ENCODE data around the gene FUT8.

FUT8 gene

GRCh38 chr14:65552724-65553123 lies 140.2 kb downstream of the FUT8 start:
- DNase-seq (ENCODE audit: low read depth in 2 of 3, low spot score in 2 of 3): no peak

GRCh38 chr14:65554837-65555236 lies 142.3 kb downstream of the FUT8 start:
- no peak for DNase-seq (ENCODE audit: low read depth in 2 of 3, low spot score in 2 of 3)

- DNase-seq (ENCODE audit: low read depth in 2 of 3, low spot score in 2 of 3): no peak
Measured at GRCh38 chr14:65555358-65555757, 142.8 kb downstream of the FUT8 start.

GRCh38 chr14:65558363-65558762 lies 145.8 kb downstream of the FUT8 start:
- no peak for DNase-seq (ENCODE audit: low read depth in 2 of 3, low spot score in 2 of 3)

GRCh38 chr14:65560340-65561027 lies 148.0 kb downstream of the FUT8 start:
- DNase-seq (ENCODE audit: low read depth in 2 of 3, low spot score in 2 of 3): no peak

GRCh38 chr14:65564370-65564769 lies 151.8 kb downstream of the FUT8 start:
- no peak for DNase-seq (ENCODE audit: low read depth in 2 of 3, low spot score in 2 of 3)

GRCh38 chr14:65565948-65566347 lies 153.4 kb downstream of the FUT8 start:
- DNase-seq (ENCODE audit: low read depth in 2 of 3, low spot score in 2 of 3): no peak

- DNase-seq (ENCODE audit: low read depth in 2 of 3, low spot score in 2 of 3): no peak
Measured at GRCh38 chr14:65566820-65567522, 154.4 kb downstream of the FUT8 start.

GRCh38 chr14:65574611-65575010 lies 162.1 kb downstream of the FUT8 start:
- no peak for DNase-seq (ENCODE audit: low read depth in 2 of 3, low spot score in 2 of 3)

GRCh38 chr14:65575389-65575788 lies 162.9 kb downstream of the FUT8 start:
- DNase-seq (ENCODE audit: low read depth in 2 of 3, low spot score in 2 of 3): no peak

- DNase-seq (ENCODE audit: low read depth in 2 of 3, low spot score in 2 of 3): no peak
Measured at GRCh38 chr14:65580973-65581372, 168.4 kb downstream of the FUT8 start.

GRCh38 chr14:65581378-65581777 lies 168.8 kb downstream of the FUT8 start:
- DNase-seq (ENCODE audit: low read depth in 2 of 3, low spot score in 2 of 3): no peak

- no peak for DNase-seq (ENCODE audit: low read depth in 2 of 3, low spot score in 2 of 3)
Measured at GRCh38 chr14:65581799-65582198, 169.3 kb downstream of the FUT8 start.

- no peak for DNase-seq (ENCODE audit: low read depth in 2 of 3, low spot score in 2 of 3)
Measured at GRCh38 chr14:65585216-65585615, 172.7 kb downstream of the FUT8 start.

GRCh38 chr14:65588426-65589140 lies 176.1 kb downstream of the FUT8 start:
- DNase-seq (ENCODE audit: low read depth in 2 of 3, low spot score in 2 of 3): no peak

- DNase-seq (ENCODE audit: low read depth in 2 of 3, low spot score in 2 of 3): no peak
Measured at GRCh38 chr14:65594153-65594881, 181.8 kb downstream of the FUT8 start.

GRCh38 chr14:65594882-65595237 lies 182.3 kb downstream of the FUT8 start:
- no peak for DNase-seq (ENCODE audit: low read depth in 2 of 3, low spot score in 2 of 3)

GRCh38 chr14:65599375-65599774 lies 186.8 kb downstream of the FUT8 start:
- no peak for DNase-seq (ENCODE audit: low read depth in 2 of 3, low spot score in 2 of 3)

GRCh38 chr14:65600742-65601141 lies 188.2 kb downstream of the FUT8 start:
- no peak for DNase-seq (ENCODE audit: low read depth in 2 of 3, low spot score in 2 of 3)

GRCh38 chr14:65604535-65604934 lies 192.0 kb downstream of the FUT8 start:
- DNase-seq (ENCODE audit: low read depth in 2 of 3, low spot score in 2 of 3): no peak

GRCh38 chr14:65604936-65605335 lies 192.4 kb downstream of the FUT8 start:
- no peak for DNase-seq (ENCODE audit: low read depth in 2 of 3, low spot score in 2 of 3)

- no peak for DNase-seq (ENCODE audit: low read depth in 2 of 3, low spot score in 2 of 3)
Measured at GRCh38 chr14:65606460-65606859, 193.9 kb downstream of the FUT8 start.

All from activated CD8-positive, alpha-beta memory T cell treated with anti-CD3 and anti-CD28 coated beads for 48 hours (primary cell).